WI38 (cell line): ENCODE results near the gene RIPOR3.
A peak's percentile ranks its signal among the peaks of the same experiment; 100 is the strongest.

Experiments used
- H3K4me3 ChIP-seq: 2 replicates; pipeline ENCODE4 v1.5.1; 2011; ENCODE audit warnings: low read depth, mild to moderate bottlenecking, control low read depth, low read length
- CTCF ChIP-seq: IDR thresholded peaks from 2 replicates; pipeline ENCODE4 v1.5.1; 2012; ENCODE audit warnings: low read depth, mild to moderate bottlenecking, control low read depth, low read length

RIPOR3 gene

DNA sequence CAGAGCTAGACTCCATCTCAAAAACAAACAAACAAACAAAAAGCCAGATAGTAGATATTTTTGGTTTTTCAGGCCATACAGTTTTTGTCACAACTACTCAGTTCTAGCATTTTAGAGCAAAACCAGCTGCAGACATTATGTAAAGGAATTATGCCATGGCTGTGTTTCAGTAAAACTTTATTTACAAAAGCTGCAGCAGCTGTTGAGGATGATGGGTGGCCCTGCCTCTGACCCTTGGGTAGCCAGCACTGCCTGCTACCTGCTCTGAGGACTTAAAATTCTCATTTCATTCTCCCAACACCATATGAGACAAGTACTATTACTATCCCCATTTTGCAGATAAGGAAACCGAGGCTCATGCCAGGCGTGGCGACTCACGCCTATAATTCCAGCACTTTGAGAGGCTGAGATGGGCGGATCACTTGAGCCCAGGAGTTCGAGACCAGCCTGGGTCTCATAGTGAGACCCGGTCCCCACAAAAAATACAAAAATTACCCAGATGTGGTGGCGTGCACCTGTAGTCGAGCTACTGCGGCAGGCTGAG lies 56.3 kb downstream of the RIPOR3 start:
- no peak for TF ChIP-seq CTCF
- peak overlapping the region; percentile 45 for H3K4me3 ChIP-seq

- H3K4me3 ChIP-seq, result no peak overlapping the region
- TF ChIP-seq CTCF, result no peak
Observed at GRCh38 chr20:50634191-50634590, 57.2 kb downstream of the RIPOR3 start.

DNA sequence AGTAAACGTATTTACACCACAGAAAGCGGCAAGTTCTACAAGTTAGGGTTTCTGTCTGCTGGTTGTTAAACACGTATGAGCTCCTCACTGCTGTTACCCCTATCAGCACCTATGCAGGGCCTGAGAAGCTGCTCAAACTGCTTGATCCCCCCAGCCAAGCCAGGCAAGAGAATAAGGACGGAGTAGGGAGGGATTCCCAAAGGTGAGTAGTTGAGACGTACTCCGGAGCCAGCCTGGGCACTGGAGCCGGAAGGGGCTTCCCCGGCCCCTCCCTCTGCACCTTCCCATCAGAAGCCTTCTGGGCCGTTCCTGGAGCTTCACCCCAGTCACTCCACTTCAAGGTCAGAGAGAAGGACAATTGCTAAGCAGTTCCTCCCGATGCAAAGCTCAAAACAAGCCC lies 58.0 kb downstream of the RIPOR3 start:
- no peak for TF ChIP-seq CTCF
- H3K4me3 ChIP-seq, result no peak overlapping the region

- no peak for TF ChIP-seq CTCF
- H3K4me3 ChIP-seq, result no peak overlapping the region
Observed at GRCh38 chr20:50632701-50633100, 58.6 kb downstream of the RIPOR3 start.

DNA sequence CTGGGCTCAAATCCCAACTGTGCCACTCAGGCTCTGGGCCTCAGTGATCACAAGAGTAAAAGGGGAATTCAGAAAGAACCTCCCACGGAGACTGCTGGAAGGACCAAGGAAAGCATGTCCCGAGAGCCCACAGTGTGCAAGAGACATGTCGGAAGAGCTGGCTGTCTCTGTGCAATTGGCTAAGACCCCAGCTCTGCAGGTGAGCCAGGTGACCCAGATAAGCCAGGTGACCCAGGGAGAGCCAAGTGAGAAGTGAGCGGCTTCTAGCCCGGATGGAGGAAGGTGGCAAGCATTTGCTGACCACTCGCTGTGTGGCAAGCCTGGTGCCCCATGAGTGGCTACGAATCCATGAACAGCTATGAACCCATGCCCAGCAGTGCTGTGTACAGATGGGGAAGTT lies 59.1 kb downstream of the RIPOR3 start:
- no peak for TF ChIP-seq CTCF
- H3K4me3 ChIP-seq, result no peak overlapping the region

- TF ChIP-seq CTCF, result no peak
- H3K4me3 ChIP-seq, result no peak overlapping the region
Observed at GRCh38 chr20:50630578-50631263, 60.6 kb downstream of the RIPOR3 start.

GRCh38 chr20:50629670-50630045 lies 61.7 kb downstream of the RIPOR3 start:
- no peak overlapping the region for H3K4me3 ChIP-seq
- TF ChIP-seq CTCF, result no peak
